Measurements from ENCODE around the gene HOXA1.

Gene HOXA1

GRCh38 chr7:27126596-27127327 lies 31.0 kb upstream of the HOXA1 start:
- Histone ChIP-seq H3K36me3 (replicated peaks; ENCODE audit: insufficient read depth, low read length) (no peaks in the 10 kb centered on the region), H3K27me3 (replicated peaks; ENCODE audit: insufficient read depth, low read length) (0 out of 2 replicates have a peak, but pooled peaks cover 8% of the 10 kb centered on the region), H3K4me1 (ENCODE audit: low read length) (no peaks in the 10 kb centered on the region), H3K9me2 (replicated peaks; ENCODE audit: insufficient read depth, low read length) (no peaks in the 10 kb centered on the region), H2AFZ (ENCODE audit: low read length) (no peak overlapping the region), H3K79me2 (ENCODE audit: low read length) (no peaks in the 10 kb centered on the region), H3K27ac (ENCODE audit: low read length) (no peak overlapping the region), H3K9ac (ENCODE audit: low read length) (no peak overlapping the region), H3K9me3 (replicated peaks; ENCODE audit: insufficient read depth, low read length) (no peaks in the 10 kb centered on the region), H3F3A (ENCODE audit: insufficient read depth, low read length) (no peaks in the 10 kb centered on the region), H3K4me3 (ENCODE audit: low read length) (no peak overlapping the region), H3K4me2 (ENCODE audit: low read depth, low read length) (no peak overlapping the region), H4K20me1 (ENCODE audit: insufficient read depth, low read length) (no peaks in the 10 kb centered on the region)
- DNase-seq, result no peak
- TF ChIP-seq EZH2 (optimal IDR thresholded peaks at IDR 0.05; ENCODE audit: low read depth, low read length) (no peak), EZH2phosphoT487 (IDR thresholded peaks at IDR 0.05; ENCODE audit: low read length) (no peak), CTCF (IDR thresholded peaks at IDR 0.05; ENCODE audit: low read length) (no peak)

GRCh38 chr7:27125986-27126394 lies 30.2 kb upstream of the HOXA1 start:
- no peaks in the 10 kb centered on the region for H4K20me1 ChIP-seq (ENCODE audit: insufficient read depth, low read length)
- H2AFZ ChIP-seq (ENCODE audit: low read length), result no peak overlapping the region
- no peaks in the 10 kb centered on the region for H3K9me3 ChIP-seq (replicated peaks; ENCODE audit: insufficient read depth, low read length)
- no peak overlapping the region for H3K4me2 ChIP-seq (ENCODE audit: low read depth, low read length)
- no peak overlapping the region for H3K4me3 ChIP-seq (ENCODE audit: low read length)
- no peaks in the 10 kb centered on the region for H3K79me2 ChIP-seq (ENCODE audit: low read length)
- no peaks in the 10 kb centered on the region for H3K4me1 ChIP-seq (ENCODE audit: low read length)
- H3K27me3 ChIP-seq (replicated peaks; ENCODE audit: insufficient read depth, low read length), result 0 out of 2 replicates have a peak, but pooled peaks cover 6% of the 10 kb centered on the region
- DNase-seq, result no peak
- no peaks in the 10 kb centered on the region for H3F3A ChIP-seq (ENCODE audit: insufficient read depth, low read length)
- H3K27ac ChIP-seq (ENCODE audit: low read length), result no peak overlapping the region
- TF ChIP-seq EZH2 (optimal IDR thresholded peaks at IDR 0.05; ENCODE audit: low read depth, low read length), result no peak
- TF ChIP-seq CTCF (IDR thresholded peaks at IDR 0.05; ENCODE audit: low read length), result no peak
- TF ChIP-seq EZH2phosphoT487 (IDR thresholded peaks at IDR 0.05; ENCODE audit: low read length), result no peak
- H3K36me3 ChIP-seq (replicated peaks; ENCODE audit: insufficient read depth, low read length), result no peaks in the 10 kb centered on the region
- H3K9ac ChIP-seq (ENCODE audit: low read length), result no peak overlapping the region
- no peaks in the 10 kb centered on the region for H3K9me2 ChIP-seq (replicated peaks; ENCODE audit: insufficient read depth, low read length)

GRCh38 chr7:27124902-27125689 lies 29.3 kb upstream of the HOXA1 start:
- H3K9me3 ChIP-seq (replicated peaks; ENCODE audit: insufficient read depth, low read length), result no peaks in the 10 kb centered on the region
- no peak overlapping the region for H2AFZ ChIP-seq (ENCODE audit: low read length)
- H3K27me3 ChIP-seq (replicated peaks; ENCODE audit: insufficient read depth, low read length), result 0 out of 2 replicates have a peak, but pooled peaks cover 6% of the 10 kb centered on the region
- H4K20me1 ChIP-seq (ENCODE audit: insufficient read depth, low read length), result no peaks in the 10 kb centered on the region
- DNase-seq, result no peak
- H3K4me2 ChIP-seq (ENCODE audit: low read depth, low read length), result no peak overlapping the region
- H3K79me2 ChIP-seq (ENCODE audit: low read length), result no peaks in the 10 kb centered on the region
- no peaks in the 10 kb centered on the region for H3K9me2 ChIP-seq (replicated peaks; ENCODE audit: insufficient read depth, low read length)
- no peak for TF ChIP-seq EZH2phosphoT487 (IDR thresholded peaks at IDR 0.05; ENCODE audit: low read length)
- no peak for TF ChIP-seq CTCF (IDR thresholded peaks at IDR 0.05; ENCODE audit: low read length)
- TF ChIP-seq EZH2 (optimal IDR thresholded peaks at IDR 0.05; ENCODE audit: low read depth, low read length), result no peak
- no peaks in the 10 kb centered on the region for H3K4me1 ChIP-seq (ENCODE audit: low read length)
- H3F3A ChIP-seq (ENCODE audit: insufficient read depth, low read length), result no peaks in the 10 kb centered on the region
- H3K4me3 ChIP-seq (ENCODE audit: low read length), result no peak overlapping the region
- no peaks in the 10 kb centered on the region for H3K36me3 ChIP-seq (replicated peaks; ENCODE audit: insufficient read depth, low read length)
- no peak overlapping the region for H3K9ac ChIP-seq (ENCODE audit: low read length)
- H3K27ac ChIP-seq (ENCODE audit: low read length), result no peak overlapping the region
